NB4 (cell line): ENCODE results near the gene GRID1.

Source experiments
- POLR2A ChIP-seq: IDR thresholded peaks from 2 replicates; pipeline ENCODE4 v1.6.1; 2011; ENCODE audit warnings: mild to moderate bottlenecking; ENCODE audit not compliant: insufficient read length; ENCODE audit errors: extremely low read depth
- TF ChIP-seq, protein P1 (sequence below): IDR thresholded peaks from one replicate; pipeline ENCODE4 v1.5.1; 2012; ENCODE audit warnings: low read depth, low read length
- TF ChIP-seq, protein P2 (sequence below): IDR thresholded peaks from 2 replicates; pipeline ENCODE4 v1.6.1; 2011; ENCODE audit warnings: low read depth, low read length

DNA sequence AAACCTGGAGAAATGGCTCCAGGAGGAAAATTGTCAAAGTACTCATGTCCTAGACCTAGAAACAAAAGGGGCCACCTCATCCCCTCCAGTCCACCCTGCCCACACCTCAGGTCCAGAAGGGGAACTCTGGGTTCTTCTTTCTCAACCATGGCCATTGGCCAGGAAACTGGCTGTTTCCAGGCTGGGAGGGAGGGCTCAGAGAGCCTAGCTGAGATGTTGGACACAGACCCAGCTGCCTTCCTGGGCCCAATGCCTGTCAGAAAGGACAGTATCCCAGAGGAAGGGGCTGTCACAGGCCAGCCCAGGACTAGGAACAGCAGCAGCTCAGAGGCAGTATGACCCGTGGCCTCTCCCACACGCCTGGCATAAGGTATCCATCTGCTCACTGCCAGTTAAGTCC lies 9.6 kb downstream of the GRID1 start:
- TF ChIP-seq, protein P1, sequence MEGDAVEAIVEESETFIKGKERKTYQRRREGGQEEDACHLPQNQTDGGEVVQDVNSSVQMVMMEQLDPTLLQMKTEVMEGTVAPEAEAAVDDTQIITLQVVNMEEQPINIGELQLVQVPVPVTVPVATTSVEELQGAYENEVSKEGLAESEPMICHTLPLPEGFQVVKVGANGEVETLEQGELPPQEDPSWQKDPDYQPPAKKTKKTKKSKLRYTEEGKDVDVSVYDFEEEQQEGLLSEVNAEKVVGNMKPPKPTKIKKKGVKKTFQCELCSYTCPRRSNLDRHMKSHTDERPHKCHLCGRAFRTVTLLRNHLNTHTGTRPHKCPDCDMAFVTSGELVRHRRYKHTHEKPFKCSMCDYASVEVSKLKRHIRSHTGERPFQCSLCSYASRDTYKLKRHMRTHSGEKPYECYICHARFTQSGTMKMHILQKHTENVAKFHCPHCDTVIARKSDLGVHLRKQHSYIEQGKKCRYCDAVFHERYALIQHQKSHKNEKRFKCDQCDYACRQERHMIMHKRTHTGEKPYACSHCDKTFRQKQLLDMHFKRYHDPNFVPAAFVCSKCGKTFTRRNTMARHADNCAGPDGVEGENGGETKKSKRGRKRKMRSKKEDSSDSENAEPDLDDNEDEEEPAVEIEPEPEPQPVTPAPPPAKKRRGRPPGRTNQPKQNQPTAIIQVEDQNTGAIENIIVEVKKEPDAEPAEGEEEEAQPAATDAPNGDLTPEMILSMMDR, result no peak
- TF ChIP-seq POLR2A, result no peak
- TF ChIP-seq, protein P2, sequence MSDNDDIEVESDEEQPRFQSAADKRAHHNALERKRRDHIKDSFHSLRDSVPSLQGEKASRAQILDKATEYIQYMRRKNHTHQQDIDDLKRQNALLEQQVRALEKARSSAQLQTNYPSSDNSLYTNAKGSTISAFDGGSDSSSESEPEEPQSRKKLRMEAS, result no peak
